ENCODE data around the gene SYT2.

SYT2 gene

DNA sequence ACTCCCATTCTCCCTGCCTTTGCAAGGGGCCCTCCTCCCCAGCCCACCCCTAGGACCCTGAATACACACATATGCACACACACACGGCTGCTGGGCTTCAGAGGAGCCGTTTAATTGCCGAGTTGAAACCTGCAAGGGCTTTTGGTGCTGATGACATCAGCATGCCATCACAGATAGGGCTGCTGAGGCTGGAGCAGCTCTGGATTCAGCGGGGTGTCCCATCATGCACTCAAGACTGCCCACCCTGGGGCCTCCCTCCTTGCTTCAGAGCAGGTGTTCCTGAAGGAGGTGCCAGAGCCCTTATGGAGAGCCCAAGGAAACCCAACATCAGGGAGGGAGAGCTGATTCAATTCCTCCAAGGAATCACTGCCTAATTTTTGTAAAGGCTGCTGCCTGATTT, 5.7 kb downstream of the SYT2 start:
- TF ChIP-seq TAF1 (IDR thresholded peaks at IDR 0.05; ENCODE audit: borderline replicate concordance, insufficient read depth, low read length), result no peak
- TF ChIP-seq POLR2AphosphoS5 (IDR thresholded peaks at IDR 0.05; ENCODE audit: low read depth, low read length), result no peak
- TF ChIP-seq, protein P1, sequence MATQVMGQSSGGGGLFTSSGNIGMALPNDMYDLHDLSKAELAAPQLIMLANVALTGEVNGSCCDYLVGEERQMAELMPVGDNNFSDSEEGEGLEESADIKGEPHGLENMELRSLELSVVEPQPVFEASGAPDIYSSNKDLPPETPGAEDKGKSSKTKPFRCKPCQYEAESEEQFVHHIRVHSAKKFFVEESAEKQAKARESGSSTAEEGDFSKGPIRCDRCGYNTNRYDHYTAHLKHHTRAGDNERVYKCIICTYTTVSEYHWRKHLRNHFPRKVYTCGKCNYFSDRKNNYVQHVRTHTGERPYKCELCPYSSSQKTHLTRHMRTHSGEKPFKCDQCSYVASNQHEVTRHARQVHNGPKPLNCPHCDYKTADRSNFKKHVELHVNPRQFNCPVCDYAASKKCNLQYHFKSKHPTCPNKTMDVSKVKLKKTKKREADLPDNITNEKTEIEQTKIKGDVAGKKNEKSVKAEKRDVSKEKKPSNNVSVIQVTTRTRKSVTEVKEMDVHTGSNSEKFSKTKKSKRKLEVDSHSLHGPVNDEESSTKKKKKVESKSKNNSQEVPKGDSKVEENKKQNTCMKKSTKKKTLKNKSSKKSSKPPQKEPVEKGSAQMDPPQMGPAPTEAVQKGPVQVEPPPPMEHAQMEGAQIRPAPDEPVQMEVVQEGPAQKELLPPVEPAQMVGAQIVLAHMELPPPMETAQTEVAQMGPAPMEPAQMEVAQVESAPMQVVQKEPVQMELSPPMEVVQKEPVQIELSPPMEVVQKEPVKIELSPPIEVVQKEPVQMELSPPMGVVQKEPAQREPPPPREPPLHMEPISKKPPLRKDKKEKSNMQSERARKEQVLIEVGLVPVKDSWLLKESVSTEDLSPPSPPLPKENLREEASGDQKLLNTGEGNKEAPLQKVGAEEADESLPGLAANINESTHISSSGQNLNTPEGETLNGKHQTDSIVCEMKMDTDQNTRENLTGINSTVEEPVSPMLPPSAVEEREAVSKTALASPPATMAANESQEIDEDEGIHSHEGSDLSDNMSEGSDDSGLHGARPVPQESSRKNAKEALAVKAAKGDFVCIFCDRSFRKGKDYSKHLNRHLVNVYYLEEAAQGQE (IDR thresholded peaks at IDR 0.05; ENCODE audit: insufficient read depth in 1 of 2, low read depth in 2 of 2, low read length in 2 of 2), result no peak
- TF ChIP-seq FOXP2 (optimal IDR thresholded peaks at IDR 0.05; ENCODE audit: borderline replicate concordance, extremely low read depth, extremely low read length, insufficient read depth), result no peak

DNA sequence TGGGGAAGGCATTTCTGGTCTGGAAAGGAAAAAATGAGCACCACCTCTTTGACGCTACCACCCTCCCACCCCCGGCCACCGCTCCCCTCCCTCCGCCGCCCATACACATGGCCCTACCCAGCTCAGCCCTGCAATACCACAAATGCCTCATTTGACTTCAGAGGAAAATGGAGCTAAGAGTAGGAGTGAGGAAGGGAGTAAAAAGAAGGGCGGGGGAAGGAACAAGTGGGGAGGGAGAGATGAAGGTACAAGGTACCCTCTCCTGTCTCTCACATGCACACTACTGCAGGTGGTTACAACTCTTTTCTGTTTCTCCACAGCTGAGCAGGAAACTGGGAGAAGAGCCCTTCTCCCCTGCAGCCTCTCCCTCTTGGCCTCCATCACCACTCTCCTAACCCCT, 7.1 kb downstream of the SYT2 start:
- no peak for TF ChIP-seq POLR2AphosphoS5 (IDR thresholded peaks at IDR 0.05; ENCODE audit: low read depth, low read length)
- no peak for TF ChIP-seq TAF1 (IDR thresholded peaks at IDR 0.05; ENCODE audit: borderline replicate concordance, insufficient read depth, low read length)
- no peak for TF ChIP-seq SIN3A (IDR thresholded peaks at IDR 0.05; ENCODE audit: borderline replicate concordance, insufficient read depth, low read length)
- TF ChIP-seq, protein P1 (IDR thresholded peaks at IDR 0.05; ENCODE audit: insufficient read depth in 1 of 2, low read depth in 2 of 2, low read length in 2 of 2), result no peak
- TF ChIP-seq FOXP2 (optimal IDR thresholded peaks at IDR 0.05; ENCODE audit: borderline replicate concordance, extremely low read depth, extremely low read length, insufficient read depth), result no peak

DNA sequence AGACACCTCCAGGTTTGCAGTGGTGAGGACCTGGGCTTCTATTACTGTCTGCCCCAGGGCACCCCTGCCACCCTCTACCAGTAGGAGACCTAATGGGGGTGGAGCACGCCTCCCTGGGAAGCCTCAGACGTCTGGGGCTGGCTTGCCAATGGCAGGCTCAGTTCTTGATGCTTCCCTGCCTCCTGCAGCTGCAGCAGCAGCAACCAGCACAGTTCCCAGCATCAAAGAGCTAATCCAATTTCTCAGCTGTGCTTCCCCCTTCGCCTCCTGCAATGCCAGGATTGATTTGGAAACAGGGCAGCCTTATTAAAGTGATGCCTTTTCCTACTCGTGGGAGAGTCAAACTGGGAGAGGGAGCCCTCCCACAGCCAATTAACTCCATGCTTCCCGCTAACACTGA, 8.2 kb downstream of the SYT2 start:
- TF ChIP-seq FOXP2 (optimal IDR thresholded peaks at IDR 0.05; ENCODE audit: borderline replicate concordance, extremely low read depth, extremely low read length, insufficient read depth), result no peak
- TF ChIP-seq POLR2AphosphoS5 (IDR thresholded peaks at IDR 0.05; ENCODE audit: low read depth, low read length), result no peak
- TF ChIP-seq, protein P1 (IDR thresholded peaks at IDR 0.05; ENCODE audit: insufficient read depth in 1 of 2, low read depth in 2 of 2, low read length in 2 of 2), result no peak

DNA sequence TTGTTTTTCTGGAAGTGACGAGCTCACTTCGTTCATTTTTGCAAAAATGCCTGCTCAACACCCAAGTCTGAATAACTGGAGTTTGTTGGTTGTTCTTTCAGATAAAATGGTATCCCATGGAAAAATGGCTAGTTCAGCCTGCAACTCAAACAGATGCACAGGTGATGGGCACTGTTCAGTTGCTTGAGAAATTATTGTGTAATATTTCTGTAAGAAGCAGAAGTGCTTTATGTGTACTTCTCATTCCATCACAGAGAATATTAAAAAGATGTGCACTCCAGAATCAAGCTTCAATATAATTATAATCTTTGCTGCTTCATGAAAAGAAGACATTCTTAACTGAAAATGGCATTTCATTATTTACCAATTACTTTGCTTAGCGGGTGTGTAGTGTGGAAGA, 9.1 kb downstream of the SYT2 start:
- TF ChIP-seq POLR2AphosphoS5 (IDR thresholded peaks at IDR 0.05; ENCODE audit: low read depth, low read length) (no peak), SIN3A (IDR thresholded peaks at IDR 0.05; ENCODE audit: borderline replicate concordance, insufficient read depth, low read length) (no peak), TAF1 (IDR thresholded peaks at IDR 0.05; ENCODE audit: borderline replicate concordance, insufficient read depth, low read length) (no peak), FOXP2 (optimal IDR thresholded peaks at IDR 0.05; ENCODE audit: borderline replicate concordance, extremely low read depth, extremely low read length, insufficient read depth) (no peak)
- TF ChIP-seq, protein P1 (IDR thresholded peaks at IDR 0.05; ENCODE audit: insufficient read depth in 1 of 2, low read depth in 2 of 2, low read length in 2 of 2), result no peak

DNA sequence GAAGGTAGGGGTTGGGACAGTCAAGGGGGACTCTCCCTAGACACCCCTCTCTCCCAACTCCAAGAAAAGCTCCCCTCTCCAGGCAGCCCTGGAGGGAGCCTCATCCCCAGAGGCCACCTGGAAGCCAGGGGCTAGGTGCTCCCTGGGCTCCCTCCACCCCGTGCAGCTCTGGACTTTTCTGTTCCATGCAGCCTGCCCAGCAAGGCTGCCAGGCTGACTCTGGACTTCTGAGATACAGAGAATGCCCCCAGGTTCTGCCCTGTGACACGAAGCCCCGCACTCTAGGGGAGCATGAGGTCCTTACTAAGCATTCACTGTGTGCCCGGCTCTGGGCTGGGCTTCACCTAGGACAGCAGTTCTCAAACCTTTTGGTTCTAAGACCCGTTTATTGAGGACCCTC, 10.2 kb downstream of the SYT2 start:
- TF ChIP-seq POLR2AphosphoS5 (IDR thresholded peaks at IDR 0.05; ENCODE audit: low read depth, low read length) (no peak), FOXP2 (optimal IDR thresholded peaks at IDR 0.05; ENCODE audit: borderline replicate concordance, extremely low read depth, extremely low read length, insufficient read depth) (no peak), SIN3A (IDR thresholded peaks at IDR 0.05; ENCODE audit: borderline replicate concordance, insufficient read depth, low read length) (no peak)
- TF ChIP-seq, protein P1 (IDR thresholded peaks at IDR 0.05; ENCODE audit: insufficient read depth in 1 of 2, low read depth in 2 of 2, low read length in 2 of 2), result no peak

All from PFSK-1 (cell line).